CD14-positive monocyte (primary cell): ENCODE data around the gene UGT2B11. TPM values are rescaled to one million over a fixed set of nuclear protein-coding genes. Genes with fewer than 3 reads are reported as not detected.

Experiments
- DNase-seq, 3 donors: peaks; one replicate each; pipeline ENCODE4 v3.0.0-alpha.2; 2011 to 2022
- H2AFZ ChIP-seq: 2 replicates; pipeline ENCODE4 v1.6.0; 2012; ENCODE audit warnings: mild to moderate bottlenecking, low read depth, low read length, inconsistent platforms; ENCODE audit not compliant: insufficient read depth, poor library complexity, severe bottlenecking
- H3K27ac ChIP-seq, 2 donors: 1 replicate in 1 of 2; 2 replicates in 1 of 2; pipeline ENCODE4 v1.5.1; 2012 to 2013; ENCODE audit warnings: low read length in 2 of 2, control low read depth in 1 of 2, inconsistent platforms in 1 of 2, low read depth in 1 of 2, mild to moderate bottlenecking in 1 of 2
- H3K27me3 ChIP-seq, 2 donors: one replicate each; pipeline versions ENCODE4 v1.6.0 to v1.6.1; 2011 to 2013; ENCODE audit warnings: low read length in 2 of 2; ENCODE audit not compliant: control insufficient read depth in 2 of 2, insufficient read depth in 2 of 2
- H3K36me3 ChIP-seq, 2 donors: replicated peaks in 1 of 2; 1 replicate in 1 of 2; 2 replicates in 1 of 2; pipeline versions ENCODE4 v1.5.1 to v1.6.1; 2012 to 2013; ENCODE audit warnings: low read length in 2 of 2, control low read depth in 1 of 2, inconsistent platforms in 1 of 2, mild to moderate bottlenecking in 1 of 2; ENCODE audit not compliant: insufficient read depth in 2 of 2, control insufficient read depth in 1 of 2
- H3K4me1 ChIP-seq, 2 donors: 1 replicate in 1 of 2; 2 replicates in 1 of 2; pipeline versions ENCODE4 v1.5.1 to v1.6.1; 2012 to 2013; ENCODE audit warnings: low read length in 2 of 2, control low read depth in 1 of 2, inconsistent platforms in 1 of 2, mild to moderate bottlenecking in 1 of 2, moderate library complexity in 1 of 2; ENCODE audit not compliant: insufficient read depth in 2 of 2, control insufficient read depth in 1 of 2
- H3K4me2 ChIP-seq: replicated peaks from 2 replicates; pipeline ENCODE3; 2012; ENCODE audit warnings: low read length, moderate library complexity, mild to moderate bottlenecking; ENCODE audit not compliant: poor library complexity, severe bottlenecking; ENCODE audit errors: extremely low read depth
- H3K4me3 ChIP-seq, 3 experiments: fragments of 200-600 bp in 1 of 3; sonication (generic) in 1 of 3; replicated peaks in 1 of 3; 1 replicate in 2 of 3; 2 replicates in 1 of 3; pipeline ENCODE4 v1.5.1; 2011 to 2013; ENCODE audit warnings: low read length in 3 of 3, mild to moderate bottlenecking in 3 of 3, control low read depth in 2 of 3, low read depth in 2 of 3, inconsistent platforms in 1 of 3, moderate library complexity in 1 of 3
- H3K79me2 ChIP-seq: 2 replicates; pipeline ENCODE4 v1.6.0; 2012; ENCODE audit warnings: mild to moderate bottlenecking, control low read depth, inconsistent platforms, low read length, moderate library complexity; ENCODE audit not compliant: insufficient read depth
- H3K9ac ChIP-seq: 2 replicates; pipeline ENCODE4 v1.6.0; 2017; ENCODE audit warnings: low read length, mild to moderate bottlenecking; ENCODE audit not compliant: insufficient read depth, poor library complexity, severe bottlenecking
- H3K9me3 ChIP-seq, 2 donors: replicated peaks in 1 of 2; 1 replicate in 1 of 2; 2 replicates in 1 of 2; pipeline versions ENCODE4 v1.5.1 to v1.6.1; 2012 to 2013; ENCODE audit warnings: low read length in 2 of 2, control low read depth in 1 of 2; ENCODE audit not compliant: control insufficient read depth in 1 of 2, insufficient read depth in 1 of 2
- H4K20me1 ChIP-seq: 2 replicates; pipeline ENCODE4 v1.6.0; 2012; ENCODE audit warnings: mild to moderate bottlenecking, low read length, control low read depth, moderate library complexity; ENCODE audit not compliant: insufficient read depth
- H3K27ac Mint-ChIP-seq, 7 donors: one replicate each; pipeline ENCODE4 v1.8.0; 2020; ENCODE audit warnings: mild to moderate bottlenecking in 7 of 7, mixed read lengths in 7 of 7, moderate library complexity in 6 of 7, inconsistent platforms in 2 of 7
- H3K27me3 Mint-ChIP-seq, 3 donors: one replicate each; pipeline ENCODE4 v1.8.0; 2021 to 2022; ENCODE audit warnings: low read depth in 3 of 3, mild to moderate bottlenecking in 3 of 3, mixed read lengths in 3 of 3, moderate library complexity in 3 of 3, inconsistent platforms in 1 of 3
- H3K36me3 Mint-ChIP-seq, 2 donors: one replicate each; pipeline ENCODE4 v1.8.0; 2020; ENCODE audit warnings: mixed read lengths in 2 of 2, inconsistent platforms in 1 of 2, mild to moderate bottlenecking in 1 of 2
- H3K4me1 Mint-ChIP-seq: one replicate; pipeline ENCODE4 v1.8.0; 2020; ENCODE audit warnings: mild to moderate bottlenecking, mixed read lengths
- H3K4me3 Mint-ChIP-seq, 2 donors: one replicate each; pipeline ENCODE4 v1.8.0; 2020; ENCODE audit warnings: mild to moderate bottlenecking in 2 of 2, mixed read lengths in 2 of 2, moderate library complexity in 1 of 2
- H3K9me3 Mint-ChIP-seq, 7 donors: one replicate each; pipeline ENCODE4 v1.8.0; 2020 to 2022; ENCODE audit warnings: mixed read lengths in 7 of 7, mild to moderate bottlenecking in 6 of 7, moderate library complexity in 6 of 7, inconsistent platforms in 2 of 7
- WGBS: methylation state at CpG from one replicate; pipeline ENCODE4 v1.1.5; 2013; ENCODE audit warnings: missing lambda C conversion rate; ENCODE audit not compliant: insufficient coverage; 5-methylcytosine and 5-hydroxymethylcytosine counted together
- intact Hi-C, 2 donors: fragments of 100-400 bp; cut with micrococcal nuclease; formaldehyde crosslinking; loops; one replicate each; pipeline versions ENCODE4 v1.15.0 to v1.15.1; 2023
- polyA plus RNA-seq, 3 donors: library from polyadenylated mRNA; depleted of rRNA in 1 of 3; unstranded in 2 of 3; stranded (reverse) in 1 of 3; fragments of 300-500 nt in 2 of 3; fragments of >200 nt in 1 of 3; fragmentation: Illumina TruSeq in 2 of 3; gene quantifications; 1 replicate in 2 of 3; 2 replicates in 1 of 3; pipeline ENCODE4 v1.2.3, GENCODE V29; 2012 to 2021
- TF ChIP-seq, protein P1 (sequence below): fragments of 200-600 bp; IDR thresholded peaks from one replicate; pipeline ENCODE4 v1.8.0; 2022; ENCODE audit warnings: antibody characterized with exemption, mild to moderate bottlenecking

The UGT2B11 gene
- polyA plus RNA-seq, 3 donors = not detected

DNA sequence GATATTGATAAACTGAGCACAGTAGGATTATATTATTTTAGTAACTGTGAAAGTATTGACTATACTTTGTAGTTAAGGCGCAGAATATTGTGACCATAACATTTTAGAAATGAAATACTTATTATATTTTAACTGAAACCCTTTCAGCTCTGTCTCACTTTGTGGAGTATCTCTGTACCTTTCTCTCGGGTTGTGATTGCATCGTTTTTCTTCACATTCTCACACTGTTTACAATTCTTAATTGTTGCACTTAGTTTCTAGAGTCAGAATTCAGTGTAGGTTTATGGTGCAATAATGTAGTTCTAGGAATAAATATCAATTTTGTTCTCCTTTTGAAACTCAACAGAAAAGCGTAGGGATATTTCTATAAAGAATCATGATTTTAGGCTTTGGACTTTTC lies 60.5 kb downstream of the UGT2B11 start:
- no peak for DNase-seq
- Histone ChIP-seq H2AFZ (no peak overlapping the region), H3K9ac (no peak overlapping the region), H3K4me1 (no peaks in the 10 kb centered on the region), H3K4me2 (no peak overlapping the region), H3K27ac (no peak overlapping the region), H3K79me2 (no peaks in the 10 kb centered on the region), H3K36me3 (no peaks in the 10 kb centered on the region), H3K9me3 (no peaks in the 10 kb centered on the region), H3K27me3 (no peaks in the 10 kb centered on the region), H3K4me3 (no peak overlapping the region), H4K20me1 (no peaks in the 10 kb centered on the region)
- TF ChIP-seq, protein P1, sequence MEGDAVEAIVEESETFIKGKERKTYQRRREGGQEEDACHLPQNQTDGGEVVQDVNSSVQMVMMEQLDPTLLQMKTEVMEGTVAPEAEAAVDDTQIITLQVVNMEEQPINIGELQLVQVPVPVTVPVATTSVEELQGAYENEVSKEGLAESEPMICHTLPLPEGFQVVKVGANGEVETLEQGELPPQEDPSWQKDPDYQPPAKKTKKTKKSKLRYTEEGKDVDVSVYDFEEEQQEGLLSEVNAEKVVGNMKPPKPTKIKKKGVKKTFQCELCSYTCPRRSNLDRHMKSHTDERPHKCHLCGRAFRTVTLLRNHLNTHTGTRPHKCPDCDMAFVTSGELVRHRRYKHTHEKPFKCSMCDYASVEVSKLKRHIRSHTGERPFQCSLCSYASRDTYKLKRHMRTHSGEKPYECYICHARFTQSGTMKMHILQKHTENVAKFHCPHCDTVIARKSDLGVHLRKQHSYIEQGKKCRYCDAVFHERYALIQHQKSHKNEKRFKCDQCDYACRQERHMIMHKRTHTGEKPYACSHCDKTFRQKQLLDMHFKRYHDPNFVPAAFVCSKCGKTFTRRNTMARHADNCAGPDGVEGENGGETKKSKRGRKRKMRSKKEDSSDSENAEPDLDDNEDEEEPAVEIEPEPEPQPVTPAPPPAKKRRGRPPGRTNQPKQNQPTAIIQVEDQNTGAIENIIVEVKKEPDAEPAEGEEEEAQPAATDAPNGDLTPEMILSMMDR = no peak
- Mint-ChIP-seq H3K27ac (no peak overlapping the region), H3K36me3 (no peaks in the 10 kb centered on the region), H3K4me3 (no peak overlapping the region), H3K27me3 (no peaks in the 10 kb centered on the region), H3K9me3 (peaks cover 0 to 3% (median 0%) of the 10 kb centered on the region in 7 donors), H3K4me1 (no peaks in the 10 kb centered on the region)
- intact Hi-C loops = no loop called here
- WGBS = no CpG with 5 or more reads among the region's 4 CpGs

Other genes starting within 250 kb of the UGT2B11 start
- not detected for gene UGT2B7, start 118.3 kb downstream of the UGT2B11 start, polyA plus RNA-seq
- gene UGT2B28, start 65.7 kb upstream of the UGT2B11 start, polyA plus RNA-seq = not detected